Measurements from ENCODE around the gene SLC7A8. TPM values are rescaled to one million over a fixed set of nuclear protein-coding genes. Genes with fewer than 3 reads are reported as not detected.

The SLC7A8 gene
- total RNA-seq, 2 donors from 2014 or later, result 119 to 143 TPM

Small RNAs within 50 kb of the gene (small RNA-seq; reads per million reads assigned to genes)
- gene AL049829.1 (0 reads per million in 2 donors), gene RNU6-1138P (0 reads per million in 2 donors)

Other genes starting within 250 kb of the SLC7A8 start
- 10 to 100 TPM; 39.8 to 53.3 TPM for gene HAUS4, start 226.6 kb downstream of the SLC7A8 start, total RNA-seq
- gene AJUBA, start 201.1 kb downstream of the SLC7A8 start, total RNA-seq, result 10 to 100 TPM; 21.0 to 27.9 TPM
- 10 to 100 TPM; 15.1 to 17.6 TPM for gene C14orf93, start 173.5 kb downstream of the SLC7A8 start, total RNA-seq
- 100 to 1,000 TPM; 124 to 152 TPM for gene PSMB5, start 148.8 kb downstream of the SLC7A8 start, total RNA-seq
- not detected for gene PSMB11, start 141.4 kb downstream of the SLC7A8 start, total RNA-seq
- 1 to 10 TPM; 4.0 to 7.2 TPM for gene CDH24, start 126.1 kb downstream of the SLC7A8 start, total RNA-seq
- gene ACIN1, start 88.5 kb downstream of the SLC7A8 start, total RNA-seq, result 100 to 1,000 TPM in 1 of 2 donors, 10 to 100 TPM in 1; 86.6 to 168 TPM
- 10 to 100 TPM; 20.3 to 32.3 TPM for gene C14orf119, start 88.2 kb downstream of the SLC7A8 start, total RNA-seq
- not detected for gene CIROP, start 78.7 kb downstream of the SLC7A8 start, total RNA-seq
- not detected for gene CEBPE, start 64.4 kb downstream of the SLC7A8 start, total RNA-seq
- 10 to 100 TPM in 1 of 2 donors, not detected in 1; 21.1 TPM for gene RNF212B, start 54.3 kb upstream of the SLC7A8 start, total RNA-seq
- 10 to 100 TPM; 15.3 to 22.0 TPM for gene HOMEZ, start 102.5 kb upstream of the SLC7A8 start, total RNA-seq
- gene PPP1R3E, start 119.2 kb upstream of the SLC7A8 start, total RNA-seq, result 10 to 100 TPM in 1 of 2 donors, 1 to 10 TPM in 1; 4.9 to 20.2 TPM
- 10 to 100 TPM; 45.4 to 87.3 TPM for gene BCL2L2, start 123.2 kb upstream of the SLC7A8 start, total RNA-seq
- gene PABPN1, start 137.8 kb upstream of the SLC7A8 start, total RNA-seq, result 100 to 1,000 TPM in 1 of 2 donors, 10 to 100 TPM in 1; 62.7 to 113 TPM
- gene SLC22A17, start 169.2 kb upstream of the SLC7A8 start, total RNA-seq, result 100 to 1,000 TPM; 207 to 351 TPM
- 10 to 100 TPM; 26.5 to 53.2 TPM for gene EFS, start 181.5 kb upstream of the SLC7A8 start, total RNA-seq
- gene IL25, start 189.1 kb upstream of the SLC7A8 start, total RNA-seq, result not detected
- 1 to 10 TPM in 1 of 2 donors, not detected in 1; 1.5 TPM for gene CMTM5, start 193.4 kb upstream of the SLC7A8 start, total RNA-seq
- gene MYH6, start 224.6 kb upstream of the SLC7A8 start, total RNA-seq, result 1 to 10 TPM in 1 of 2 donors, not detected in 1; 3.1 TPM